ENCODE results near the gene CDK17. TPM values are rescaled to one million over a fixed set of nuclear protein-coding genes. Genes with fewer than 3 reads are reported as not detected.

The CDK17 gene
- total and polyA plus RNA-seq, 2 donors (not counting 1 experiment from before 2014, with no cell fraction given), result 15.6 to 87.8 TPM

- Mint-ChIP-seq H3K4me3 (peak overlapping the region; percentile 16), H3K27me3 (no peaks in the 10 kb centered on the region), H3K4me1 (peaks cover 50% of the 10 kb centered on the region), H3K9me3 (ENCODE audit: insufficient read depth) (no peaks in the 10 kb centered on the region), H3K27ac (peak overlapping the region; percentile 76)
- Histone ChIP-seq H3K9ac (ENCODE audit: low read length) (no peak overlapping the region), H2AFZ (ENCODE audit: insufficient read depth, low read depth, low read length, poor library complexity, severe bottlenecking) (no peak overlapping the region), H3K9me3 (ENCODE audit: control extremely low read depth in 1 of 3, control insufficient read depth in 2 of 3, insufficient read depth in 1 of 3, low read length in 2 of 3) (no peaks in the 10 kb centered on the region), H4K20me1 (ENCODE audit: control insufficient read depth, insufficient read depth, low read length, poor library complexity, severe bottlenecking) (peaks cover 26% of the 10 kb centered on the region), H3K4me1 (ENCODE audit: control insufficient read depth in 2 of 2, insufficient read depth in 2 of 2, low read length in 2 of 2) (peaks cover 29 to 33% of the 10 kb centered on the region in 2 donors), H3K27me3 (replicated peaks in 1 of 4; ENCODE audit: control extremely low read depth in 1 of 4, control insufficient read depth in 3 of 4, insufficient read depth in 4 of 4, low read length in 3 of 4) (no peaks in the 10 kb centered on the region), H3K36me3 (replicated peaks in 1 of 2; ENCODE audit: control extremely low read depth in 1 of 2, control insufficient read depth in 1 of 2, extremely low read depth in 1 of 2, insufficient read depth in 2 of 2, low read length in 1 of 2) (peaks cover 11 to 19% of the 10 kb centered on the region in 2 experiments), H3K4me2 (replicated peaks; ENCODE audit: low read depth, low read length, poor library complexity, severe bottlenecking) (peak overlapping the region; percentile 35), H3K4me3 (ENCODE audit: control extremely low read depth in 1 of 5, extremely low read depth in 1 of 5, insufficient read depth in 1 of 5, low read depth in 2 of 5, low read length in 4 of 5) (no peak overlapping the region), H3K79me2 (ENCODE audit: control insufficient read depth, insufficient read depth, low read length) (peaks cover 48% of the 10 kb centered on the region), H3K27ac (ENCODE audit: low read length in 2 of 2) (peak overlapping the region; percentile 11 to 58)
- ATAC-seq (ENCODE audit: low read depth) (peak; percentile 88), DNase-seq (peak; percentile 56)
- WGBS (ENCODE audit: insufficient coverage), result 0% methylated on average over 1 of the region's 1 CpG
- CTCF ChIA-PET, result interaction anchor here (0.7 to 2.9 kb wide), 5 partner anchors 9 to 252 kb away, joined by 3 to 6 read pairs (median 3); no protein-coding TSS in a partner anchor
- intact Hi-C loops (cut with micrococcal nuclease), result loop anchor here (5.0 kb wide), 2 partner anchors 40 to 70 kb away; no protein-coding TSS in a partner anchor
- POLR2A ChIA-PET, result no interaction called here
- TF ChIP-seq, protein P1, sequence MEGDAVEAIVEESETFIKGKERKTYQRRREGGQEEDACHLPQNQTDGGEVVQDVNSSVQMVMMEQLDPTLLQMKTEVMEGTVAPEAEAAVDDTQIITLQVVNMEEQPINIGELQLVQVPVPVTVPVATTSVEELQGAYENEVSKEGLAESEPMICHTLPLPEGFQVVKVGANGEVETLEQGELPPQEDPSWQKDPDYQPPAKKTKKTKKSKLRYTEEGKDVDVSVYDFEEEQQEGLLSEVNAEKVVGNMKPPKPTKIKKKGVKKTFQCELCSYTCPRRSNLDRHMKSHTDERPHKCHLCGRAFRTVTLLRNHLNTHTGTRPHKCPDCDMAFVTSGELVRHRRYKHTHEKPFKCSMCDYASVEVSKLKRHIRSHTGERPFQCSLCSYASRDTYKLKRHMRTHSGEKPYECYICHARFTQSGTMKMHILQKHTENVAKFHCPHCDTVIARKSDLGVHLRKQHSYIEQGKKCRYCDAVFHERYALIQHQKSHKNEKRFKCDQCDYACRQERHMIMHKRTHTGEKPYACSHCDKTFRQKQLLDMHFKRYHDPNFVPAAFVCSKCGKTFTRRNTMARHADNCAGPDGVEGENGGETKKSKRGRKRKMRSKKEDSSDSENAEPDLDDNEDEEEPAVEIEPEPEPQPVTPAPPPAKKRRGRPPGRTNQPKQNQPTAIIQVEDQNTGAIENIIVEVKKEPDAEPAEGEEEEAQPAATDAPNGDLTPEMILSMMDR (IDR thresholded peaks at IDR 0.05), result no peak
- TF ChIP-seq EZH2 (IDR thresholded peaks at IDR 0.05; ENCODE audit: borderline replicate concordance, insufficient read depth, low read depth, low read length, poor library complexity, severe bottlenecking), result no peak
Observed at GRCh38 chr12:96327346-96327745, 72.9 kb downstream of the CDK17 start.

DNA sequence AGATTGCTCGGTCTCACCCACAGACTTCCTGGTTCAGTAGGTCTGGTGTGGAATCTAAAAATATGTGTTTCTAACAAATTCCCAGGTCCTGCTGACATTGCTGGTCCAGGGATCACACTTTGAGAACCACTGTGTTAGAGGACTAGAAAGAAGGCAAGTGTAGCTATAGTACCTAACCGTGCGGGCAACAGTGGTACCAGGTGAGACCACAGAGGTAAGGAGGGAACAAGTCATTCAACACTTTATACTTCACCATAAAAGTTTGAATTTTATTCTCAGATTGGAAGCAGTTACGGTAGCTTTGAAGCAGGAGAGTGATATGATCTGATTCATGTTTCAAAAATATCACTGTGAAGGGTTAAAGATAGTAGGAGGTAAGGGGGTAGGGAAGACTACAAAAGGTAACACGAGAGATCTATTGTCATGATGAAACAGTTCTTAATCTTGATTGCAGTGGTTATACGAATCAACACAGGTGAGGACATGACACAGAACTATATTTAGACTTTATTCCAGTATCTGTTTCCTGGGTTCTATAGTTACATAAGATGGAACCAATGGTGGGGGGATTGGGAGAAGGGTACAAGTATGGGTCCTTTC is 73.5 kb downstream of the CDK17 start:
- H3K27ac ChIP-seq (ENCODE audit: low read length in 2 of 2), result peak overlapping the region; percentile 11 to 58
- H2AFZ ChIP-seq (ENCODE audit: insufficient read depth, low read depth, low read length, poor library complexity, severe bottlenecking), result no peak overlapping the region
- H3K4me1 ChIP-seq (ENCODE audit: control insufficient read depth in 2 of 2, insufficient read depth in 2 of 2, low read length in 2 of 2), result peaks cover 29 to 33% of the 10 kb centered on the region in 2 donors
- DNase-seq (no peak), ATAC-seq (ENCODE audit: low read depth) (no peak)
- no peaks in the 10 kb centered on the region for H3K27me3 ChIP-seq (replicated peaks in 1 of 4; ENCODE audit: control extremely low read depth in 1 of 4, control insufficient read depth in 3 of 4, insufficient read depth in 4 of 4, low read length in 3 of 4)
- H3K4me3 ChIP-seq (ENCODE audit: control extremely low read depth in 1 of 5, extremely low read depth in 1 of 5, insufficient read depth in 1 of 5, low read depth in 2 of 5, low read length in 4 of 5), result no peak overlapping the region
- WGBS (ENCODE audit: insufficient coverage), result 67% methylated on average over 3 of the region's 6 CpGs
- Mint-ChIP-seq H3K4me3 (peak overlapping the region; percentile 36), H3K27me3 (no peaks in the 10 kb centered on the region), H3K27ac (peak overlapping the region; percentile 62), H3K4me1 (peaks cover 50% of the 10 kb centered on the region), H3K9me3 (ENCODE audit: insufficient read depth) (no peaks in the 10 kb centered on the region)
- ChIA-PET CTCF (interaction anchor here (0.5 to 2.9 kb wide), 4 partner anchors 10 to 253 kb away, joined by 3 to 6 read pairs (median 4); no protein-coding TSS in a partner anchor), POLR2A (no interaction called here)
- H4K20me1 ChIP-seq (ENCODE audit: control insufficient read depth, insufficient read depth, low read length, poor library complexity, severe bottlenecking), result peaks cover 31% of the 10 kb centered on the region
- peaks cover 48% of the 10 kb centered on the region for H3K79me2 ChIP-seq (ENCODE audit: control insufficient read depth, insufficient read depth, low read length)
- peak overlapping the region; percentile 6 for H3K9ac ChIP-seq (ENCODE audit: low read length)
- no peaks in the 10 kb centered on the region for H3K9me3 ChIP-seq (ENCODE audit: control extremely low read depth in 1 of 3, control insufficient read depth in 2 of 3, insufficient read depth in 1 of 3, low read length in 2 of 3)
- intact Hi-C loops (cut with micrococcal nuclease), result loop anchor here (5.0 kb wide), 2 partner anchors 41 to 71 kb away; no protein-coding TSS in a partner anchor
- TF ChIP-seq, protein P1 (IDR thresholded peaks at IDR 0.05), result no peak
- no peak for TF ChIP-seq EZH2 (IDR thresholded peaks at IDR 0.05; ENCODE audit: borderline replicate concordance, insufficient read depth, low read depth, low read length, poor library complexity, severe bottlenecking)
- peak overlapping the region; percentile 35 for H3K4me2 ChIP-seq (replicated peaks; ENCODE audit: low read depth, low read length, poor library complexity, severe bottlenecking)
- H3K36me3 ChIP-seq (replicated peaks in 1 of 2; ENCODE audit: control extremely low read depth in 1 of 2, control insufficient read depth in 1 of 2, extremely low read depth in 1 of 2, insufficient read depth in 2 of 2, low read length in 1 of 2), result peaks cover 7 to 19% of the 10 kb centered on the region in 2 experiments

Data from B cell (primary cell).